ENCODE results near the gene ERRFI1. TPM values are rescaled to one million over a fixed set of nuclear protein-coding genes. Genes with fewer than 3 reads are reported as not detected.

ERRFI1 gene
- total RNA-seq, 6 experiments from 2014 or later, result 15.8 to 25.5 (median 19.0) TPM

- Mint-ChIP-seq H3K27ac (peak overlapping the region; percentile 69), H3K27me3 (ENCODE audit: insufficient read depth) (peaks cover 2% of the 10 kb centered on the region; the same call in 1 of the 2 replicates), H3K4me3 (peak overlapping the region; percentile 46), H3K9me3 (no peaks in the 10 kb centered on the region), H3K4me1 (ENCODE audit: low read depth) (peaks cover 33% of the 10 kb centered on the region), H3K36me3 (ENCODE audit: low read depth) (no peaks in the 10 kb centered on the region)
- peak; percentile 74 for DNase-seq
- TF ChIP-seq CTCF (IDR thresholded peaks at IDR 0.05), result no peak
Observed at GRCh38 chr1:8047686-8048445, 21.8 kb upstream of the ERRFI1 start.

GRCh38 chr1:8047112-8047511, 21.0 kb upstream of the ERRFI1 start:
- H3K9me3 Mint-ChIP-seq, result peaks cover 2% of the 10 kb centered on the region
- peaks cover 36% of the 10 kb centered on the region for H3K4me1 Mint-ChIP-seq (ENCODE audit: low read depth)
- peaks cover 2% of the 10 kb centered on the region for H3K36me3 Mint-ChIP-seq (ENCODE audit: low read depth)
- no peak for TF ChIP-seq CTCF (IDR thresholded peaks at IDR 0.05)
- H3K27me3 Mint-ChIP-seq (ENCODE audit: insufficient read depth), result peaks cover 2% of the 10 kb centered on the region; the same call in 1 of the 2 replicates
- no peak for DNase-seq
- H3K4me3 Mint-ChIP-seq, result peak overlapping the region; percentile 46
- peak overlapping the region; percentile 69 for H3K27ac Mint-ChIP-seq

GRCh38 chr1:8046391-8046790, 20.3 kb upstream of the ERRFI1 start:
- Mint-ChIP-seq H3K4me1 (ENCODE audit: low read depth) (peaks cover 43% of the 10 kb centered on the region), H3K36me3 (ENCODE audit: low read depth) (peaks cover 5% of the 10 kb centered on the region), H3K27me3 (ENCODE audit: insufficient read depth) (peaks cover under 1% of the 10 kb centered on the region; the same call in 1 of the 2 replicates), H3K4me3 (no peak overlapping the region), H3K9me3 (peaks cover 6% of the 10 kb centered on the region), H3K27ac (peak overlapping the region; percentile 10; the same call in 1 of the 2 replicates)
- TF ChIP-seq CTCF (IDR thresholded peaks at IDR 0.05), result no peak
- DNase-seq, result no peak

GRCh38 chr1:8043621-8044020, 17.5 kb upstream of the ERRFI1 start:
- peaks cover 6% of the 10 kb centered on the region for H3K9me3 Mint-ChIP-seq
- H3K27me3 Mint-ChIP-seq (ENCODE audit: insufficient read depth), result no peaks in the 10 kb centered on the region
- DNase-seq, result no peak
- no peak for TF ChIP-seq CTCF (IDR thresholded peaks at IDR 0.05)
- peaks cover 63% of the 10 kb centered on the region for H3K4me1 Mint-ChIP-seq (ENCODE audit: low read depth)
- no peak overlapping the region for H3K27ac Mint-ChIP-seq
- peaks cover 5% of the 10 kb centered on the region for H3K36me3 Mint-ChIP-seq (ENCODE audit: low read depth)
- H3K4me3 Mint-ChIP-seq, result no peak overlapping the region

- no peak overlapping the region for H3K4me3 Mint-ChIP-seq
- peaks cover 6% of the 10 kb centered on the region for H3K9me3 Mint-ChIP-seq
- H3K27me3 Mint-ChIP-seq (ENCODE audit: insufficient read depth), result no peaks in the 10 kb centered on the region
- peak overlapping the region; percentile 48; the same call in 1 of the 2 replicates for H3K27ac Mint-ChIP-seq
- no peak for DNase-seq
- no peak for TF ChIP-seq CTCF (IDR thresholded peaks at IDR 0.05)
- peaks cover 5% of the 10 kb centered on the region for H3K36me3 Mint-ChIP-seq (ENCODE audit: low read depth)
- H3K4me1 Mint-ChIP-seq (ENCODE audit: low read depth), result peaks cover 48% of the 10 kb centered on the region
Observed at GRCh38 chr1:8042134-8042533, 16.0 kb upstream of the ERRFI1 start.

Data from HFFc6 (cell line).